ENCODE results near the gene PEAK1. TPM values are rescaled to one million over a fixed set of nuclear protein-coding genes. Genes with fewer than 3 reads are reported as not detected.

The PEAK1 gene
- total RNA-seq, 1 experiment from 2014 or later = 2.6 TPM

DNA sequence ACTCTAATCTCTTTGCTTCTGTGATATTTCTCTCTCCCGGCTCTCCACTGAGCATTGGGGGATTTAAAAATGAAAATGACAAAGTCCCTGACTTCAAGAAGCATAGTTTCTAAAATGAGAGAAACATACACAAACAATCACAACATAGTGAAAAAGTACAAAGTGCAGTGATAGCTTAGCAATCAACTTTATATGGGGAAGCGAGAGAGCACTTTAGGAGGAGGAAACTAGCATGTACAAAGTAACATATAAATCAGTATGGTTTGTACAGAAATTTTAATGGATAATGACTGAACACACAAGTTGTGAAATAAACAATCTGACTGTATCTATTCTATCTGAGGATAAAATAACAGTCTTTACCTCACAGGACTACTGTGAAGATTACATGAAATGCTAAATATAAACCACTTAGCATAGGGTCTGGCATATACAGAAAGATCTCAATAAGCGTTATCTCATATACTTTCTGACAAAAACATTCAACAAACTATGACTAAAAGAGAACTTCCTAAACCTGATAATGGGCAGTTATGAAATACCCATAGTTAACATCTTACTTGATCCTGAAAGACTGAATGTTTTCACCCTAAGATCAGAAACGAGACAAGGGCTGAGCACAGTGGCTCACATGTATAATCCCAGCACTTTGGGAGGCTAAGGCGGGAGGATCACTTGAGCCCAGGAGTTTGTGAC lies 61.2 kb downstream of the PEAK1 start:
- no peak for DNase-seq (ENCODE audit: low spot score)

DNA sequence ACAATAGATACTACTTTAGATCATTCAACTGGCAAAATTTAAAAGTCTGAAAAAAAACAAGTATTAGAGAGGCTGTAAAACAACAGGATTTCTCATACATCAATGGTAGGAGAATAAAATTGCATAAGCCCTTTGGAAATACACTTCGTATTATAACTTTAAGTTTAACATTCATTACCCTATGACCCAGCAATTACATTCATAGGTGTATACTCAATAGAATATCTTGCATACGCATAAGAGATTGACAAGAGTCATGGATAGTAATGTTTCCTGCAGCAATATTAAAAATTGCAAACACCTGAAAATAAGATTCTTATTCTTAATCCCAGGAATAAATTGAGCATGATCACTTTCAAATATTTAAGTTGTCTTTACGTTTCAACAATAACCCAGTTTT lies 63.6 kb downstream of the PEAK1 start:
- DNase-seq (ENCODE audit: low spot score) = no peak

DNA sequence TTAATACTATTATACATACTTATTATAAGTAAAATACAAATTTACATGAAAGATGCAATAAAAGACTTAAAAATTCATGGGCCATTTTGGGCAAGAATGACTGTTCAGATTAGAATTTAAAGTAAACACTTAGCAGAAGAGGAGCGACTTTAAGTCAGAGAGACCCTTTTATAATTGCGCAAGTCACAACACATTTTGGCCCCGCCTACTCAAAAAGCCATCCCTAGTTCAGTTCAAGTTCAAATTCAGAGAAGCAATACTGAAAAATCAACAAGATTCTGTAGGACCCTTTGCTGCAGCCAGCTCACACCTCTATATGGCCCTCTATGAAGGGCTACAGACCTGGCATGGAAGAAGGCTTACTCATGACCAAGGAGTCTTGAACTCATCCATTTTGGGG lies 64.6 kb downstream of the PEAK1 start:
- no peak for DNase-seq (ENCODE audit: low spot score)

DNA sequence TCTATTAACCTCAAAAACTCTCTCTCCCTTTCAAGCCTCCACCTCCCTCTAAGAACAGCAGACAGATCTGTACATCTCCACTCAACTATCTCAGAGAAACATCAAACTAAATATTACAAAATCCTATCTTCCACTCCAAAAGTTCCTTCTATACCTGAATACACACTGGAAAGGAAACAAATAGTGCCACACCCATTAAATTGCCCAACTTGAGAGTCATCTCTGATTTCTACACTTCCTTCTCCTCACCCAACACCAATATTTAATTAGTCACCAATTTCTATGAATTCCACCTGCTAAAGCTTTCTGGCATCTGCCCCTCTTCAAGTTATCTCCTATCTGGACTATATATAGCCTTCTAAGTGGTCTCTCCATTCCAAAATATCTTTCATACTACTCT lies 65.8 kb downstream of the PEAK1 start:
- no peak for DNase-seq (ENCODE audit: low spot score)

DNA sequence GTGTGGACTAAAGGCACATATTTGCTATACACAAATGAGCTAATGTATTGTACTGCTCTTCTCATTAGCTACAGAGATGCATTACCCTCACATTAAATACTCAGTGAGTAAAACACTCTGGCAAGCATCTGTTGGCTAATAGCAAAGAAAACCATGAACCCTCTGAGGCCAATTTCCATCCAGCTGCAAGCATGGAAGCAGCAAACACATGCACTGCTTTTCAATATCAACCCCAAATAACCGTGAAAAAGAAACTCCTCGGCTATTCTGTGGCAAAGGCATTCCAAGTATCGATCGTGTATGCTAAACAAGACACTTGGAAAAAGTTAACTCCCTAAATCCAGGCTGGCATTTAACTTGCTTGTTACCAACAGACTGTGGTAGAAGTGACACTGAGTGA lies 67.0 kb downstream of the PEAK1 start:
- DNase-seq (ENCODE audit: low spot score) = no peak

DNA sequence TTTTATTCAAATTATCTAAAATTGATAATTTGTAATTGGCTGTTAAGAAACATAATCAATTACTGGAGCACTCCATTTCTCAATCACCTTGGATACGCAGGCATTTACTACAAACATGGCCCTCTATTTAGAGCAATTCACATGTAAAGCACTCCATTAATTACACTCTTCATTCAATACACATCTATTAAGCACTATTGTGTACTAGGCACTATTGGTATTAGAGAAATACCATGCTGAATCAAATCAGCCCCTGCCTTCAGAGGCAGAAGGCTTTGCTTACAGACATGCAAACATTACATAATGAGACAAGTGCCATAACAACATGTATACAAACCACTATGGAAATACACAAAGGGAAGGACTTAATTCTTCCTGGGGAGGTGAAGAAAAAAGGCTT lies 69.1 kb downstream of the PEAK1 start:
- no peak for DNase-seq (ENCODE audit: low spot score)

DNA sequence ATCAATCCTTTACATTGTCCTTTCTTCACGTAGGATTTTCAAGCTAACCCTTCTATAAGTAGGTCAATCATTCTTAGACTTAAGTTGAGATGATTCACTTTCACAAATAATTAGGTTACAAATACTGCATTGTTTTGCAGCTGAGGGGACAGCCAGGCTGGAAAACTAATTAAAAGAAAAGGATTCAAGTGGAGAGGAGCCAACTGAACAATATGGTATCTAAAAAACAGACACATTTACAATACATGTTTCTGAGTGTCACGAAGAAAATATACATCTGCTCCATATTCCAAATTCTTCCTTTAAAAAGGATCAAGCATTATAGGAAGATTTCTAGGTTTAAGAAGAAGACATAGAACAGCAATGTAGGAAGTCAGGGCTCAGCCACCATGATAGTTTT lies 70.2 kb downstream of the PEAK1 start:
- no peak for DNase-seq (ENCODE audit: low spot score)

DNA sequence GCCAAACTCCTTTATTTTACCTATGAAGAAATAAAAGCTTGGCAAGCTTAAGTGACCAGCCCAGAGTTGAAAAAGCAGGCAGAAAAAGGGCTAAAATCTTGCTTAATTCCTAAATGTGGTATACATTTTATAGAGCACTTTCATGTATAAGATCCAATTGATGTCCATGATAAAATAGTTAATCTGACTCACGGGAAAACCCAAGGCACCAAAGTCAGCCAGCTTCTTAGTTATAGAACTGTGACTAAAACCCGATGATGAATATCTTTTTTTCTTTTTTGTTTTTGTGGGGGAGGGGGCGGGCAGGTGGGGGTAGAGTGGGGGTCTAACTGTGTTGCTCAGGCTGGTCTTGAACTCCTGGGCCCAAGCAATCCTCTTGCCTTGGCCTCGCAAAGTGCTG lies 71.4 kb downstream of the PEAK1 start:
- DNase-seq (ENCODE audit: low spot score) = no peak

DNA sequence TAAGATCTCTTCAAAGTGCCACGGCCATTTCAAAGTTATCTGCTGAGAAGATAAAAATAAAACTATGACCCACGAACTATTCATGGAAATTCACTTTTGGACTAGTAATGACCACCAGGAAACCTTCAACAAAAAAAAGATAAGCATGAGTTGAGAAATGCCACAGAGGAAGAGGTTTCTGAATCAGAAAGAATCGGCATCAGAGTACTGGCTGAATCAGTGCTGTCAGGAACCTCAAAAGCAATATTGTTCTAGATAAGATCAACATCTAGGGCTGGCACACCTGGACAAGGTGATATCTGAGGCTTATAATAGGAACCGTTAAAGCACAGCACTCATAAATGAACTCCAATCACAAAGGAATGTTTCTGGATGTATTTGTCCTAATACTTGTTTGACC lies 72.7 kb downstream of the PEAK1 start:
- no peak for DNase-seq (ENCODE audit: low spot score)

DNA sequence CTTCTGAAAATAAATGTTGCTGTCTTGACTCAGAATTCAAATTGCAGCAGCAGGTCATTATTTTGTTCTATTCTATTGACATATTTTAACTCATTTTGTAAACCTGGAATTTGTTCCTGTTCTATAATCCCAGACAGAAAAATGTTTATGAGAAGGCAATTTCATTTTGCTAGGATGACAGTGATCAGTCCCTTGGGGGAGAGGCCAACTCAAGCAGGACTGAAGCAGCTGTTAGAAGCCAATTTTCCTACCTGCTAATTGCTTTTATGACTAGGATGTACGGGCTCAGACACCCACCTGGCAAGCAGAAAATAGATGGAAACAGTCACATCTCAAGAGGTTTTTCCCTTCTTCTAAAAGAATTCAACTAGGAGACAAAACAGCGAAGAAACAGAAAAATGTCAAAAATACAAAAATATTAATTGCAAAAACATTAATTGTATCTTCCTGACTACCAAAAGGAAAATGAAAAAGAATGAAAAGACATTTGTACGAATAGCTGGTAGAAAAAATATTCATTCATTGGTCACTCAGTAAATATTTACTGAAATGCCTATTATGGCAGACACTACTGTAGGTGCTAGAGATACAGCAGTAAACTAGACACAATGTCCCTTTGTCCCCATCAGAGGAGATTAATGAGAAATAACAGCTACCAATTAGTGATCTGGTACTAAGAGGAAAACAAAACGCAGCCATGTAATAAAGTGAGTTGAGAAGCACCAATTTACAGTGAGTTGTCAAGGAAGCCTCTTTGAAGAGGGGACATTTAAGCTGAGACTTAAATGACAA lies 73.5 kb downstream of the PEAK1 start:
- DNase-seq (ENCODE audit: low spot score) = no peak

DNA sequence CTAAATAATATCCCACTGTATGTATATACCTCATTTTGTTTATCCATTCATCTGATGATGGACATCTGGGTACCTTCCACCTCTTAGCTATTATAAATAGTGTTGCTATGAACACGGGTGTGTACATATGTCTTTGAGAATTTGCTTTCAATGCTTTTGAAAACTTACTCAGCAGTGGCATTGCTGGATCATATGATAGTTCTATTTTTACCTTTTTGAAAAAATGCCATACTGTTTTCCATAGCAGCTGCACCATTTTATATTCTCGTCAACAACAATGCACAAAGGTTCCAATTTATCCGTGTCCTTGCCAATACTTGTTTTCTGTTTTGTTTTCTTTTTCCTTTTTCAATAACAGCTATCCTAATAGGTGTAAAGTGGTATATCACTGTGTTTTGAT lies 77.1 kb downstream of the PEAK1 start:
- no peak for DNase-seq (ENCODE audit: low spot score)

DNA sequence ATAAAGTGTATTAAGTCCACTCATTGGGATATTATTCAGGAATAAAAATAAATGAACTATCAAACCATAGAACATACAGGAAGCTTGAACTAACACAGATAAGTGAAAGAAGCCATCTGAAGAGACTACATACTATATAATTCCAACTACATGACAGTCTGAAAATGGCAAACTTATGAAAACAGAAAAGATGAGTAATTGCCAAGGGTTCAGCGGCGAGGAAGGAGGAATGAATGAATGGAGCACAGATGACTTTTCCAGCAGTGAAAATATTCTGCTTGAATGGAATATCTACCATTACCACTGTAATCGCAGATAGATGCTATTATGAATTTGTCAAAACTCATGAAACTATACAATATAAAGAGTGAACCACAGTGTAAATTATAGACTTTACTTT lies 79.7 kb downstream of the PEAK1 start:
- no peak for DNase-seq (ENCODE audit: low spot score)

DNA sequence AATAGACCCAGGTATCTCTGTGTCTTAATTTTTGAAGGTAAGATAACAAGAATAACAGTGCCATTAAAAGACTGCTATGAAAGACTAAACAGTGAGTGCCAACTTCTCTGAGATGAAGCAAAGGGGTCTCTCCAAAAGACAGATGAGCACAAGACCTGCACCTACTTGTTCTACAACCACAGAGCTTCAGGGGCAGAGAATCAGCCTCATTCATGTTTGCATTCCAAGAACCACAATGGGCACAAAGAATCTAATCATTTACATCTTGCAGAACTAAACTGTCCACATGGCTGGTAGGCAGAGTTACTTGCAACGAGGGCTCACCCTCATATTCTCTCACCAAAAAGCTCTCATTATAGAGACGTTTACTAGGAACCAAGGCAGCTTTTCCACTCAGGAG lies 83.9 kb downstream of the PEAK1 start:
- no peak for DNase-seq (ENCODE audit: low spot score)

DNA sequence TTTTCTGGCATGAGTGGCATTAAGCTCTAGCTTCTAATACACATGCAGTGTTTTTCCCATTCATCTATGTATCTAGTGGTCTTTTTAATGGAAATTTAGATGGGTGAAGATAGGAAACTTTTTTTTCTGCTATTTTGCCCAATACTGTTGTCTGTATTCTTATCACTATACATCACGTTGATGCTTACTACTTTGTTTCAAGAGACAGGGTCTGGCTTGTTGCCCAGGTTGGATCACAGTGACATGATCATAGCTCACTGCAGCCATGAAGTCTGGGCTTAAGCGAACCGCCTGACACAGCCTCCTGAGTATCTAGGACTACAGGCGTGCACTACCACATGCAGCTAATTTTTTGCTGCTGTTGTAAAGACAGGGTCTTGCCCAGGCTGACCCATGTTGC lies 84.6 kb downstream of the PEAK1 start:
- DNase-seq (ENCODE audit: low spot score) = no peak

DNA sequence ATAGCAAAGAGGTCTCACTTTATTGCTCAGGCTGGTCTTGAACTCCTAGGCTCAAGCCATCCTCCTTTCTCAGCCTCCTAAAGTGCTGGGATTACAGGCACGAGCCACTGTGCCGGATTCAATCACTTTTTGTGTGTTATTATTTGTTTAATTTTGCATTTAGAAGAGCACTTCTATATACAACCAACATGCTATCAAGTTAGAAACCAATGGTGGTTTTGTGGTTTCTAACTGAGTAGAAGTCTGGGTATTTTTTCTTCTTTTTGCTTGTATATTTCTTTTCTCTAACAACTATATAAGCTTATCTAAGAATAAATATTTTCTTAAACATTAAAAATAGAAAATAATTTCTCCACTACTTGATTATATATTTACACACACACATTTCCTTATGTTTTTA lies 86.7 kb downstream of the PEAK1 start:
- no peak for DNase-seq (ENCODE audit: low spot score)

DNA sequence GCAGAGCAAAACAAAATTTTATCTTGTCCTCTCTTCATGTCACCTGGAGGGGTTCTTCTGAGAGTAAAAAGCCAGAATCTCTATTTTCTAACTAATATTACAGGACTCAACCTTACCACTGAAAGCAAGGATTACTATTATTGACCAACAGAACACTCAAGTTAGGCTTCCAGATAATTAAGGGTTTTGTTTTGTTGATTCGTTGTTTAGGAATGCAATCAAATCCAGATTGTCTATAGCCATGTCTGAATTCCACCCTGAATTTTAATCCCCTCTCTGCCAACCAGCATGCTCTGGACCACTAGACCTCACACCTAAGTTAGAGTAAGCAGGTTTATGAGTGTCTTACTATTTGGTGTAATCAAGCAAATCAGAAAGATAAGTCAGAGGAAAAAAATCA lies 90.7 kb downstream of the PEAK1 start:
- no peak for DNase-seq (ENCODE audit: low spot score)

DNA sequence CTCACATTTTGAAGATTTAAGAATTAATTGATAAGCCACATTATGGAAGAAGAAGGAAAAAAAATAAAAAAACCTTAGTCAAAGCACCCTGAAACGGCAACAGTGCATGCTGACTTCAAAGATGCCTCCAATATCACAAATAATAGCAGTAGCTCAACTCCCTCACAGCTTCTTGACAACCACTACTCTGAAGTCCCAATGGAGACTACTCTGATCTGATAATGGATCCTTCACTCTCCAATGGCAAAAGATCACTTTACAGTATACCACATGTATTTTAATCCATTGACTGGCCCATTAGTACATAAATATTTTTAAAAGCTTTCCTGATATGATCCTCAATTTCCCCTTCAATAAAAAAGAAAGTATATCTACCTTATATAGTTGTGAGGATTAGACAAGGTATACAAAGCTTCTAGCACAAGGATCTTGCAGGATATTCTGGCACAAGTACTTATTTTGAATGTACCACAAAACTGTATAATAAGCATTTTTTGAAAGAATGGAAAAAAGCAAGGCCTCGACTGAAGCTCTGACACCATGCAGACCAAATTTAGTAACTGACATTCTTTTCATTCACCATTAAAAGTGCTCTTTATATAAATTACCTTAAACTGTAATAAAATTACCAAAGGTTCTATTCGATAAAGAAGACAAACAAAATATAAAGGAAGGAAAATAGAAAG lies 91.9 kb downstream of the PEAK1 start:
- DNase-seq (ENCODE audit: low spot score) = no peak

DNA sequence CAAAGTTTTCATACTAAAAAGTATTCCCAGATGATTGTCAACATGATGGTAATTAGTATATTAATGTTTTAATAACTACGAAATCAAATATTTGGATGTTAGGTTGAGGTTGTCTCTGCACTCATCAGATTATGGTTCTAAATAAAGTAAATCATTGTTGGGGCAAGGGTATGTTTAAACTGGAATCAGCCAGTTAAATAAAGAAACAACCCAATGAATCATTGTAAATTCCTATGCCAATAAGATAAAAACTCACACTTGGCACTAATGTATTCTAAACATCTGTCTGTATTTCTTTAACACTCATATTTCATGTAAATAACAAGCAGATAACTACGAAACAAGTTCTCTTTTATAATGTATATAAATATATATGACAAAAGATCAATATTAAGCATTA lies 92.7 kb downstream of the PEAK1 start:
- DNase-seq (ENCODE audit: low spot score) = no peak

DNA sequence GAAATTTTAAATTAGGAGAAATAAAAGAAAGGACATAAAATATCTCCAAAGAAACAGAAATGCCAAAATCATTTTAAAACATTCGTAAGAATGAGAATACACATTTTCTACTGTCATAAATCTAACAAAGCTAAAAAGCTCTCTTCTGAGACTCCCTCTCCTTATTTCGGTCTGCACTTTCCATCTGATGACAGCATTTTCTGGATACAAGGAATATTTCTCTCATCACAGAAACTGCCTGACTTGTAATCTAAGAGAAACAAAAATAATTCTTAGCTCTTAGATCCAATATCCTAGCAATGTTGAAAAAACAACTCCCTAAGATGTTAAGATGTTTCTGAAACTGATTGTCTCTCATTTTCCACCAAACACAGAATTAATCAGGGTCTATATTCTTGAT lies 93.5 kb downstream of the PEAK1 start:
- DNase-seq (ENCODE audit: low spot score) = no peak

DNA sequence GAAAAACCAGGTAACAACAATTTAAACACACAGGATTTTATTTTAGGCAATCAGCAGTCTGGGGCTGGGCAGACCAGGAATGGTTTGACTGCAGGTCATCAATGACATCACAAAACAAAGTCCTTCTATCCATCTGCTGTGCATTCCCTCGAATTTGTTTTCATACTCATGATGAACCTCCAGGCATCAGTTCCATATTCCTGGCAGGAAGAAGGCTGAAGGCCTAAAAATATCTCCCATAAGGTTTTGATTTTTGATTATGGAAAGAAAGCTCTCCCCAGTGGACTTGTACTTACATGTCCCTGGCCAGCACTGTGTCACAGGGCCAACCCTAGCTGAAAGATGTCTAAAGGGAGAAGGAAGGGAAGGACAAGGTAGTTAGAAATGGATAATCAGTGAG lies 107.4 kb downstream of the PEAK1 start:
- DNase-seq (ENCODE audit: low spot score) = no peak

DNA sequence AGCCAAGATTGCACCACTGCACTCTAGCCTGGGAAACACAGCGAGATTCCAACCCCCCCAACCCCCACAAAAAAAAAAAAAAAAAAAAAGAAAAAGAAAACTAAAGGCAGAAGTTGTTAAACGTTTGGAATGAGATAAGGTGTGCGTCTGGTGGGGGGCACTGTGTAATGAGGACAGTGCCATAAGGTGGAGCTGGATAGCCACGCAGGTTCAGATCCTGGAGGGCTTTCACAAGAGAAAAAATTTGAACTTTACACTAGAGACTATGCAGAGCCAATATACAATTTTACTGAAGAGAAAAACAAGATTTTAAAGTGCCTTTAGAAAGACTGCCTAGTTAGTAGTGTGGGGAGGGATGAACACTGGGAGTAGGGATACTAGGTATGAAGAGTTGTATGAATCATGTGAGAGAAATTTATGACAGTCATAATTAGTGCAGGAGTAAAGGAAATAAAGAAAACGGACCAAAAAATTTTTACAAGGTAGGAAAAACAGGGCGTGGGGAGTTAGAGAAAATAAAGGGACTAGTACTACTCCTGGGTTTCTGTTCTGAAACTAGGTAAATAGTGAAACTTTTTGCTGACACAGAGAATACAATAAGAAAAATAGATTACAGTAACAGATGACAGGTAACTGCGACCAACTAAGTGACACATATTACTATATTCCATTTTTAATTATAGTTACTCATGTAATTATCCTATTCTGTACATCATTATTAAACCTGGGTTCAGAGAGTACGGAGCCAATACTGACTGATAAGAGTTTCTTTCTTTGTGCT lies 108.1 kb downstream of the PEAK1 start:
- no peak for DNase-seq (ENCODE audit: low spot score)

DNA sequence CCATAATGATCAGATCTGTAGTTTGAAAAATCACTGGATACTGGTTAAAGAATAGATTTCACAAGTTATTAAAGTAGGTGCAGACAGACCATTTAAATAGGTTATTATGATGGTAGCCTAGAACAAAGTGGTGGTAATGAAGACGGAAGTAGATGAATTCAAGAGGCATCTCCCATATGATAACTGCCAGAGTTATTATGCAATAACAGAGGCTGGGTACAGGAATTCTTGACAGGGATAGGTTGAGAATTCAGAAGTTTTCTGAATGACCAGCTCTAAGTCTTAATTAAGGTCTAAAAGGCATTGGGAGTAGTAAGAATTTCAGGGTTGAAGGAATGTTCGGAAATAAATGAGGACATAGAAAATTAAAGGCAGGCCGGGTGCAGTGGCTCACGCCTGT lies 108.9 kb downstream of the PEAK1 start:
- no peak for DNase-seq (ENCODE audit: low spot score)
